Iris pigment epithelial cell (primary cell): ENCODE data around the gene CFAP45.

Source experiments
- DNase-seq: peaks from one replicate; pipeline ENCODE4 v3.0.0-alpha.2; 2011; ENCODE audit warnings: low read depth

The CFAP45 gene

GRCh38 chr1:159826441-159827101 lies 73.4 kb downstream of the CFAP45 start, which contains the start of gene SLAMF8:
Gene SLAMF8, plus strand, starts transcription at chr1:159826873. Its CDS starts 26 bp downstream, at chr1:159826899.
- peak; percentile 27 for DNase-seq

DNA sequence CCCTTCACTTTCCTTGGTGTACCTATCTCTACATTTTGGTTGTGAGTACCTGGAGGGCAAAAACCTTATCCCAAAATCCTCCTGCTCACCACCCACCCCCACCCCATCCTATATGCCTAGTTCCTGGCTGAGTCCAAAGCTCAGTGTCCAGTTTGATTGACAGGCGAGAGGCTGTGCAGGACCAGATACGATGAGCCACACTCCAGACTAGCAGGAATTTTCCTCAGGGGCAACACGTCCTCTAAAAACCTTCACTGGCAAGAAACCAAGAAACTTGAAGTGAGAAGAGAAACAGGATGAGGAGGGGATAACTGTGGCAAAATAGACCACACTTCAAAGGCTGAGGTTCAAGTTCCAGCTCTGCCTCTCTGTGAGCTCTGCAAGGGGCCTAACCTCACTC lies 74.4 kb downstream of the CFAP45 start:
- no peak for DNase-seq

DNA sequence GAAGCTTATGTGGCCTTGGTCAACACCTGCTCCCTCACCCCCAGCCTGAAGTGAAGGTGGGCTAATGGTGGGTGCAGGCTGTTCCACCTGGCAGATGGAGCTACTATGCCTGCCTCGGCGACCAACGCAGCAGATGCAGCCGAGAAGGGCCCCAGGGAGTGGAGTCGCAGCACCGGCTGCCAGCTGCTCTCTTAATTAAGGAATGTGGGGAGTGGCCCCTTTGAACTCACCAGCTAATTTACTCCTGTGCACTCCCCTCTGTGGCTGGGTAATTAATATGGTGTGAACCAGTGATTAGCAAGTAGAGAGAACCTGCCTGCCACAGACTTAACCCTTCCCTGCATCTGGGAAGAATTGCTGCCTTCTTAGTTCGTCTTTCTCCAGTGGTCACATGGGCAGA lies 76.6 kb downstream of the CFAP45 start:
- DNase-seq, result no peak
